Measurements from ENCODE around the gene CYS1.
"Not testable (repeated sequence)": the region's sequence is repeated elsewhere in the genome, so short reads cannot be mapped to it uniquely, and the experiment has no call there.

CYS1 gene

GRCh38 chr2:10014418-10015190 is 65.6 kb downstream of the CYS1 start:
- no peak for DNase-seq (ENCODE audit: low spot score)
- no peak for TF ChIP-seq CTCF (IDR thresholded peaks at IDR 0.05; ENCODE audit: extremely low read depth, insufficient read depth, missing control alignments)
- in situ Hi-C loops (cut with MboI; ENCODE audit: low pct_unique_long_range_greater_than_20kb, low sequenced_read_pairs, unreplicated experiment), result no loop called here

GRCh38 chr2:10013651-10014417 is 66.4 kb downstream of the CYS1 start:
- DNase-seq (ENCODE audit: low spot score); in situ Hi-C loops (cut with MboI; ENCODE audit: low pct_unique_long_range_greater_than_20kb, low sequenced_read_pairs, unreplicated experiment): not testable (repeated sequence)

- DNase-seq (ENCODE audit: low spot score), result no peak
- no peak for TF ChIP-seq CTCF (IDR thresholded peaks at IDR 0.05; ENCODE audit: extremely low read depth, insufficient read depth, missing control alignments)
- in situ Hi-C loops (cut with MboI; ENCODE audit: low pct_unique_long_range_greater_than_20kb, low sequenced_read_pairs, unreplicated experiment), result no loop called here
These were observed 67.2 kb downstream of the CYS1 start for GRCh38 chr2:10012963-10013461.

- DNase-seq (ENCODE audit: low spot score); in situ Hi-C loops (cut with MboI; ENCODE audit: low pct_unique_long_range_greater_than_20kb, low sequenced_read_pairs, unreplicated experiment): not testable (repeated sequence)
These were observed 67.7 kb downstream of the CYS1 start for GRCh38 chr2:10012366-10012962.

GRCh38 chr2:10011606-10012325 is 68.4 kb downstream of the CYS1 start:
- DNase-seq (ENCODE audit: low spot score); in situ Hi-C loops (cut with MboI; ENCODE audit: low pct_unique_long_range_greater_than_20kb, low sequenced_read_pairs, unreplicated experiment): not testable (repeated sequence)

GRCh38 chr2:10010861-10011605 is 69.2 kb downstream of the CYS1 start:
- in situ Hi-C loops (cut with MboI; ENCODE audit: low pct_unique_long_range_greater_than_20kb, low sequenced_read_pairs, unreplicated experiment); DNase-seq (ENCODE audit: low spot score): not testable (repeated sequence)

- no peak for DNase-seq (ENCODE audit: low spot score)
- no peak for TF ChIP-seq CTCF (IDR thresholded peaks at IDR 0.05; ENCODE audit: extremely low read depth, insufficient read depth, missing control alignments)
- in situ Hi-C loops (cut with MboI; ENCODE audit: low pct_unique_long_range_greater_than_20kb, low sequenced_read_pairs, unreplicated experiment), result no loop called here
These were observed 70.1 kb downstream of the CYS1 start for GRCh38 chr2:10009811-10010781.

All from GM13977 (cell line).